ENCODE data around the gene RAMP2.
"Not testable (repeated sequence)": the region's sequence is repeated elsewhere in the genome, so short reads cannot be mapped to it uniquely, and the experiment has no call there.

RAMP2 gene, protein sequence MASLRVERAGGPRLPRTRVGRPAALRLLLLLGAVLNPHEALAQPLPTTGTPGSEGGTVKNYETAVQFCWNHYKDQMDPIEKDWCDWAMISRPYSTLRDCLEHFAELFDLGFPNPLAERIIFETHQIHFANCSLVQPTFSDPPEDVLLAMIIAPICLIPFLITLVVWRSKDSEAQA

GRCh38 chr17:42760652-42761581 lies at the start of gene RAMP2:
TSS of gene RAMP2 (plus strand) at chr17:42761227. CDS start at chr17:42761262, 35 bp downstream.
- no peaks in the 10 kb centered on the region for H3K36me3 Mint-ChIP-seq (ENCODE audit: low read depth)
- peaks cover 10% of the 10 kb centered on the region for H3K4me1 Mint-ChIP-seq (ENCODE audit: low read depth)
- H3K27ac Mint-ChIP-seq = no peak within 1 kb of the TSS
- H3K27me3 Mint-ChIP-seq = peaks cover 65% of the 10 kb centered on the region
- no peaks in the 10 kb centered on the region for H3K9me3 Mint-ChIP-seq
- peak within 1 kb of the TSS; percentile 51 for H3K4me3 Mint-ChIP-seq

- Mint-ChIP-seq H3K4me1 (ENCODE audit: low read depth) (no peaks in the 10 kb centered on the region), H3K4me3 (no peak overlapping the region), H3K36me3 (ENCODE audit: low read depth) (peaks cover 61% of the 10 kb centered on the region), H3K27ac (no peak overlapping the region), H3K9me3 (no peaks in the 10 kb centered on the region), H3K27me3 (no peaks in the 10 kb centered on the region)
Measured at GRCh38 chr17:42720996-42721583, 39.9 kb upstream of the RAMP2 start.

GRCh38 chr17:42723636-42724035 lies 37.4 kb upstream of the RAMP2 start:
- Mint-ChIP-seq H3K27me3 (no peaks in the 10 kb centered on the region), H3K36me3 (ENCODE audit: low read depth) (peaks cover 46% of the 10 kb centered on the region)

GRCh38 chr17:42725143-42725542 lies 35.9 kb upstream of the RAMP2 start:
- Mint-ChIP-seq H3K9me3 (no peaks in the 10 kb centered on the region), H3K36me3 (ENCODE audit: low read depth) (peaks cover 39% of the 10 kb centered on the region), H3K4me3 (no peak overlapping the region), H3K27ac (no peak overlapping the region), H3K4me1 (ENCODE audit: low read depth) (no peaks in the 10 kb centered on the region), H3K27me3 (no peaks in the 10 kb centered on the region)

More at GRCh38 chr17:42723636-42724035, 37.4 kb upstream of the RAMP2 start:
- H3K27ac Mint-ChIP-seq = no peak overlapping the region
- H3K4me1 Mint-ChIP-seq (ENCODE audit: low read depth) = no peaks in the 10 kb centered on the region
- H3K4me3 Mint-ChIP-seq = no peak overlapping the region
- no peaks in the 10 kb centered on the region for H3K9me3 Mint-ChIP-seq

DNA sequence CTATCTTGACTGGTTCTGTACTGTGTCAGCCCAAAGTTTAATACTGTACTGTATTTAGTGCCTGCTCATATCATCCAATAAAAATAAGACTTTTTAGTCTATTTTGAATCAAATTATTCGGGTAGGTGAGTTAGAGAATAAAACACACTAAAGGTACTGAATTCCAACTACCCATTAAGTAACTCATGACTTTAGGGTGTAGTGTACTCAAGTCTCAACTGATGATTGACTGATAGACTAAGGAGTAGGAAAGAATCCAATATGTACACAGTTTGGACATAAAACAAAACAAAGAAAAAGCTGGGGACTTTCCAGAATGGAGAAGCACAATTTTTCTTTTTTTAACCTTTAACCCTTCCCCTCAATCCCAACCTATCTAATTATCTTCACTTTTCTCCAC lies 20.3 kb upstream of the RAMP2 start:
- H3K27ac Mint-ChIP-seq = no peak overlapping the region
- no peaks in the 10 kb centered on the region for H3K9me3 Mint-ChIP-seq
- peaks cover 15% of the 10 kb centered on the region for H3K4me1 Mint-ChIP-seq (ENCODE audit: low read depth)
- no peak overlapping the region for H3K4me3 Mint-ChIP-seq
- no peaks in the 10 kb centered on the region for H3K36me3 Mint-ChIP-seq (ENCODE audit: low read depth)
- no peaks in the 10 kb centered on the region for H3K27me3 Mint-ChIP-seq

GRCh38 chr17:42742916-42743315 lies 18.1 kb upstream of the RAMP2 start:
- H3K4me1 Mint-ChIP-seq (ENCODE audit: low read depth) = peaks cover 15% of the 10 kb centered on the region
- H3K4me3 Mint-ChIP-seq; H3K27ac Mint-ChIP-seq; H3K9me3 Mint-ChIP-seq; H3K27me3 Mint-ChIP-seq; H3K36me3 Mint-ChIP-seq (ENCODE audit: low read depth): not testable (repeated sequence)

- H3K36me3 Mint-ChIP-seq (ENCODE audit: low read depth) = no peaks in the 10 kb centered on the region
Measured at GRCh38 chr17:42743595-42744282, 17.3 kb upstream of the RAMP2 start.

DNA sequence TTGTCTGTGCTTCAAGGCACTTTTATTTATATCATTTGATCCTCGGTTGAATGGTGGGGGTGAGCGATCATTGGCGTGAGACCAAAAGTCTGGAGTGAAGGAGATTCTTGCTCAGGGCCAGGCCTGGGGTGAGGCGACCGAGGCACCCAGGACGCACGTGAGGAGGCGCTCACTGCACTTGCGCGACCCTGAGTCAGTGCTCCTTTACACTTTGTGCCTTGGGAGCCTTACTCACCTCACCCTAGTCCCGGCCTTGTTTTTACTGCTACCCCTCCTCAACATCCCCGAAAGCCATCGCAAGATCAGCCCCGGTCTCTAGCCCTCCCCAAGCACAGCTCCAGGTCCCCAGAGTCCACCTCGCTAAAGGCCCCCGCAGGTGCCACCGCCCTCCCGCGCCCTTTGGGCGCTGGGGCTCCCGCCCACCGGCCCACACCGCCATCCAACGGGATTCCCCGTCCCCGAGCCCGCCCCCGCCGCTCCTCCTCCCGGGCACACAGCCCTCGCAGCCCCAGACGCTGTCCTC lies 16.7 kb upstream of the RAMP2 start:
- Mint-ChIP-seq H3K9me3 (no peaks in the 10 kb centered on the region), H3K27ac (peak overlapping the region; percentile 92), H3K4me3 (peak overlapping the region; percentile 89), H3K36me3 (ENCODE audit: low read depth) (no peaks in the 10 kb centered on the region), H3K4me1 (ENCODE audit: low read depth) (peaks cover 15% of the 10 kb centered on the region), H3K27me3 (peaks cover 9% of the 10 kb centered on the region)

More at GRCh38 chr17:42743595-42744282, 17.3 kb upstream of the RAMP2 start:
- Mint-ChIP-seq H3K4me3 (peak overlapping the region; percentile 89), H3K9me3 (no peaks in the 10 kb centered on the region), H3K27me3 (peaks cover 9% of the 10 kb centered on the region), H3K4me1 (ENCODE audit: low read depth) (peaks cover 15% of the 10 kb centered on the region), H3K27ac (peak overlapping the region; percentile 92)

GRCh38 chr17:42744806-42745617 lies 16.0 kb upstream of the RAMP2 start, which contains the start of gene EZH1:
TSS of gene EZH1 (minus strand) at chr17:42745040. CDS start at chr17:42728941, 16,099 bp downstream.
- H3K4me3 Mint-ChIP-seq = peak within 1 kb of the TSS; percentile 89
- no peaks in the 10 kb centered on the region for H3K36me3 Mint-ChIP-seq (ENCODE audit: low read depth)
- H3K27ac Mint-ChIP-seq = peak within 1 kb of the TSS; percentile 92
- H3K4me1 Mint-ChIP-seq (ENCODE audit: low read depth) = peaks cover 15% of the 10 kb centered on the region
- H3K27me3 Mint-ChIP-seq = peaks cover 9% of the 10 kb centered on the region
- H3K9me3 Mint-ChIP-seq = no peaks in the 10 kb centered on the region

DNA sequence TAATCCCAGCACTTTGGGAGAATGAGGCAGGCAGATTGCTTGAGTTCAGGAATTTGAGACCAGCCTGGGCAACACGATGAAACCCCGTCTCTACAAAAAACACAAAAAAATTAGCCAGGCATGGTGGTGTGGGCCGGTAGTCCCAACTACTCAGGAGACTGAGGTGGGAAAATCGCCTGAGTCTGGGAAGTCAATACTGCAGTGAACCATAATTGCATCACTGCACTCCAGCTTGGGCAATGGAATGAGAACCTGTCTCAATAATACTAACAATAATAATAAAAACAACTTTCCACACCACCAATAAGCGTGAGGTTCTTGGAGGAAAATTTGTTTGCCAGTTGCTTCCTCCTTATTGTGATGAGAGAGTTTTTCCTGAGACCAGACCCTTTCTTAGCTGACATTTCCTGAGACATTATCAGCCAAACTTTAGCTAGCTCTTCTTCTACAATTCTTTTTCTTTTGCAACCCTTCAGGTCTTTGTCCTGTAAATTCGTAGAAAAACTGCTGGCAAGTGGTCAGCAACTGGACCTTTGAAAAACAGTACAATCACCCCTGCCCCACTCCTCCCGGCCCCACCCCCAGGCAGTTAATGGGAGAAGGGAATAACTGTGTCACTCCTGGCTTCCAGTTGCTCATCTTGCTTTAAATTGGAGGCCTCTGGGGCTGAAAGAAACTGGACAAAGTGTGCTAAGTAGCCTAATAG lies 12.7 kb upstream of the RAMP2 start:
- Mint-ChIP-seq H3K27me3 (peaks cover 22% of the 10 kb centered on the region), H3K36me3 (ENCODE audit: low read depth) (no peaks in the 10 kb centered on the region), H3K27ac (no peak overlapping the region), H3K4me3 (no peak overlapping the region), H3K4me1 (ENCODE audit: low read depth) (peaks cover 15% of the 10 kb centered on the region), H3K9me3 (no peaks in the 10 kb centered on the region)

DNA sequence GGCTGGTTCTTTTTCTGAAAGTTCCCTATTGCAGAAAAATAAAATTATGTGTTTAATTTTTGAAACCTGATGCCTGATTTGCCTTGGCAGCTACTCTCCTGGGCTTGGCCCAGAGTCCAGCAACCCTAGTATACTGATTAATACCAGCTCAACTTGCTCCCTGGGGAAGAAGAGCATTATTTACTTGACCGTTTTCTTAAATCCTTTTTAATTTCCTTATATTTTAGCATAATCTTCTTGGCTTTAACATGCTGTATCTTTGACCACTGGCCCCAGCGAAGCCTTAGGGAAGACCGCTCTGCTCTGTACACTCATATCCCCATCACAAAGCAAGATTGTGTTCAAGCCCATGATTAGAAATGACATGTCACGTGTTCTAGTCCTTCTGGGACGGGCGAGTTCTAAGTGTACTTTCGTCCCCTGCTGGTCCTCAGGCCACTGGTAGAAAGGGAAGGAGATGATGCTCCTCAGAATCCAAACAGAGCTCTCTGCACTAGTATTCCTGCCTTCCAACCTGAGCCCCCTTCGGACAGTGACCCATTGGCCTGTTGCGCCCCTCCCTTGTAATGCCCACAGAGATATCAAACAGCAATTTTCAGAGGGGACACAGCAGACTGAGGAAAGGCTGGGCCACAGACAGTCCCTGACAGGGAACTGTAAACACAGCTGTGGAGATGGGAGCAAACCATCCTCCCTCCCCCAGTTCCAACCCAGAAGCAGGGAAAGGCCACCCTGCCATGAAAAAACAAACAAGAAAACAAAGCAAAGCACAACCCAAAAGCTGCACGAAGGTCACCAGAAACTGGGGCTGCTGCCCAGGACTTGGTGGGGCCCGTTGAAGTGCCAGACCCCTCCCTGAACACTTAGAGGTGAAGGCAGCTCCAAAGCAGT lies 11.9 kb upstream of the RAMP2 start:
- no peak overlapping the region for H3K27ac Mint-ChIP-seq
- H3K4me1 Mint-ChIP-seq (ENCODE audit: low read depth) = peaks cover 7% of the 10 kb centered on the region
- H3K9me3 Mint-ChIP-seq = no peaks in the 10 kb centered on the region
- H3K36me3 Mint-ChIP-seq (ENCODE audit: low read depth) = no peaks in the 10 kb centered on the region
- H3K27me3 Mint-ChIP-seq = peaks cover 26% of the 10 kb centered on the region
- H3K4me3 Mint-ChIP-seq = no peak overlapping the region

DNA sequence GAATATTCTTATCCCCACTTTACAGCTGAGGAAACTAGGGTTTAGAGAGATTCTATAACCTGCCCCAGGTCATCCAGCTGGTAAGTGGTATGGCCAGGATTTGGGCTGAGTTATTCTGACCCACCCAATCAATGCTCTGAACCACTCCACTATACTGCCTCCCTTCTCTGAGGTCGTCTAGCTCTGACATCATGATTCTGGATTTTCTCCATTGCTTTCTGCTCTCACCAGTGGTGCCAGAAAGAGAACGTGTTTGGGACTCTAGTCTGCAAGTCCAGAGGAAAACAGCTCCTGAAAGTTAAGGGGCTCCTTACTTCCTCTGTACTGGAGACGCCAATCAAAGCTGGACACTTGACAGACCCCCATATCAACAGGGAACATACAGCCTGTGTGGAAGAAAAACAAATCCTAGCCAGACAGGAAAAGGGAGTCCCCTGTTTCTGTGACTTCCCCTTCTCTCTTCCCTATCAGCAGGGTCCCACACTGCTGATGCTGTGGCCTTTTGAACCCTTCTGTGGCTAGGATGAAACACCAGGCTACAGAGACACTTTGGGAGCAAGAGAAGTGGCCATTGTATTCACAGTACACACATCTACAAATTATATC lies 10.2 kb upstream of the RAMP2 start:
- H3K27me3 Mint-ChIP-seq = peaks cover 38% of the 10 kb centered on the region
- H3K9me3 Mint-ChIP-seq = no peaks in the 10 kb centered on the region
- H3K4me1 Mint-ChIP-seq (ENCODE audit: low read depth) = no peaks in the 10 kb centered on the region
- no peak overlapping the region for H3K27ac Mint-ChIP-seq
- no peaks in the 10 kb centered on the region for H3K36me3 Mint-ChIP-seq (ENCODE audit: low read depth)
- H3K4me3 Mint-ChIP-seq = no peak overlapping the region
